HG02798 (cell line): ENCODE data around the gene HYAL2.
"Not testable (repeated sequence)": the region's sequence is repeated elsewhere in the genome, so short reads cannot be mapped to it uniquely, and the experiment has no call there.

Experiments
- ATAC-seq: cut with Tn5 transposase; IDR thresholded peaks from one replicate; pipeline ENCODE4 v1.9.1; 2021; ENCODE audit warnings: mild to moderate bottlenecking; ENCODE audit not compliant: unreplicated experiment, poor library complexity

HYAL2 gene

GRCh38 chr3:50317300-50317699, 5.2 kb downstream of the HYAL2 start:
- no peak for ATAC-seq

DNA sequence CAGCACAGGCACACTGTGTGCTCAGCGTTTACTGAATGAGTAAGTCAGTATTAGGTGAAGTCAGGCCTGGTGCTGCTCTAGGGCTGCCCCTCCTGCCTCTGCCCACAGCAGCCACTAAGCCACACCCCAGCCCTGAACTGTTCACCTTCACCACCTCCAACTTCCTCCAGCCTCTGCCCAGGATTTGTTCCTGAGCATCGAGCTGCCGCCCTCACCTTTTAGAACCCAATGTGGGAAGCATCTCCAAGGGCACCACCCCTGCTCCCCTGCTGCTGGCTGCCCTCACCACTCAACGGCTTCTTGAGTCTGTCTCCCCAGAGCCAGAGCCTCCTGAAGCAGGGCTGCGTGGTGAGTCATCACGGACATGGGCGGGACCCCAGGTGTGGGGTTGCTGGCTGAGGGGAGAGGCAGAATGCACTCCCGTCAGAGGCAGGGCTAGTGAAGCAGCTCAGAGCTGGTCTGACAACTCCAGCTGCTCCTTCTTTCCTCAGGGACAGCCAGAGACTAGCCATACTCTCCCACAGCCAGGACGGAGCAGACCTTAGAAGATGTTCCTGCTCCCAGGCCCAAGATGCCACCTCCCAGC, 5.8 kb downstream of the HYAL2 start:
- no peak for ATAC-seq

- ATAC-seq, result no peak
Measured at GRCh38 chr3:50314816-50315215, 7.7 kb downstream of the HYAL2 start.

DNA sequence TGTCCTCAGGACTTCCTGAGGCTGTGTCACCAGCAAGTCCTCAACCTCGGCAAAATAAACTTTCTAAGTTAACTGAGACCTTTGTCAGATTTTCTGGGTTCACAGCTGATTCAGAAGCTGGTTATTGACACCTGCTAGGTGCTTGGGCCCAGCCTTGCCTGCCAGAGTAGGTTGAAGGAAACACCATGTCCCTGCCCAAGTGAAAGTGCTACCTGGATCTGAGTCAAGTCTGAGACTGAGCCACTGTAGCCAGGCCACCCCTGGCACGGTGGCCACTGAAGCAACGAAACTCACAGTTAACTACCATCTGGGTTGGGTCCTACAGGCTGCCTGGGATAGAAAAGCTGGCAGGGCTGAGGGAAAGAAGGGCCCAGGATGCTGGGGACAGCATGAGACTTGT, 8.2 kb downstream of the HYAL2 start:
- ATAC-seq, result no peak

GRCh38 chr3:50312041-50312440, 10.5 kb downstream of the HYAL2 start:
- ATAC-seq, result not testable (repeated sequence)

DNA sequence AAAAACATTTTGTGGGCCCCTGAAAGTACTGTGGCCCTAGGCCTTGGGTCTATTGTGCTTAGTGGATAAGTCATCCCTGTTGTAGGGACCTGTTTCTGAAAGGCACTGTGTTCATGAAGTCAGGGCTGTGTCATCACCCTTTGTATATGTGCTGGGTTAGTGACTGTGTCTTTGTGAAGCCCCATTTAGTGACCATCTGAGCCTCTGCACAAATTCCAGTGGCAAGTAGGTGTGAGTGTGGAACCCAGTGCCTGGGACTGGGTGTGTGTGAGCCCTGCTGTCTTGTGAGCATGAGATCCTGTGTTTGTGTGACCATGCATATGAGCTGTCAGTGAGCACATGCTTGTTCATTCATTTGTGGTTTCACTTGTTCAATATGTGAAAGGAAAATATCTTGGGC, 17.9 kb downstream of the HYAL2 start:
- no peak for ATAC-seq

DNA sequence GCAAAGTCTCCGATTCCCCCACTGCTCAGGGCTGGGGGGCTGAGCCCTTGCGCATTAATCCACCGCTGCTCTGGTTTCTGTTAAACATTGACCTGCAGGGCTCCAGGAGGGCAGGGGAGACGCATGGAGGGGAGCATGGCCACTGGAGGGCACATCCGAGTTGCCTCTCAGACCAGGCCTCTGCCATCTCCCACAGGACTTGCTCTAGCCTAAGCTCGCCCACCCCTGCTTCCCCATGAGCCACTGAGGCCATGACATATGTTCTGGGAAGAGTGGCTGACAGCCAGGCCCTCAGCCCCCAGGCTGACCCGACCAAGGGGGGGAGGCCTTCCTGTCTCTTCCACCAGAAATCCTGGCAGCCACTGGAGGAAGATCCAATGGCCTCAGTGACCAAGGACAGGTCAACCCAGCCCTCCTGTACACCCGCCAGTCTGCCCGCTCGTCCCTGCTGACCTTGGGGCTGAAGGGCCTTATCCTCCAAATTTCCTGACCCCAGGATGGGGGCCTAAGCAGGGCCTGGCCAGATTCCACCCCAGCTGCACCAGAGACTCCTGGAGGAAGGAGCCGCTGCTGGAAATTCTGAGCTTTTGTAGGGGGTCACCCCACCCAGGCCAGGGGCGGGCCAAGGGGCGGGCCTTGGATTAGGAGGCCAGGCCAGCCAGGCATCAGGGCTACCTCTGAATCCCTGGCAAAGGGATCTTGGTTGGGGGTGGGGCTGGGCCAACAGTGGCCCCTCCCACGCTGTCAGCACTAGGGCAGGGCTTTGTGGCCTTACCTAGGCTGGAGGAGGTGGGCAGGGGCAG, 19.3 kb downstream of the HYAL2 start, which contains the start of gene HYAL1:
TSS of gene HYAL1 (minus strand) at position 562 of the 803 bp plus-strand sequence. CDS start 618 bp downstream, outside the sequence.
- no peak for ATAC-seq

- ATAC-seq, result no peak
Measured at GRCh38 chr3:50302095-50303012, 20.2 kb downstream of the HYAL2 start.

DNA sequence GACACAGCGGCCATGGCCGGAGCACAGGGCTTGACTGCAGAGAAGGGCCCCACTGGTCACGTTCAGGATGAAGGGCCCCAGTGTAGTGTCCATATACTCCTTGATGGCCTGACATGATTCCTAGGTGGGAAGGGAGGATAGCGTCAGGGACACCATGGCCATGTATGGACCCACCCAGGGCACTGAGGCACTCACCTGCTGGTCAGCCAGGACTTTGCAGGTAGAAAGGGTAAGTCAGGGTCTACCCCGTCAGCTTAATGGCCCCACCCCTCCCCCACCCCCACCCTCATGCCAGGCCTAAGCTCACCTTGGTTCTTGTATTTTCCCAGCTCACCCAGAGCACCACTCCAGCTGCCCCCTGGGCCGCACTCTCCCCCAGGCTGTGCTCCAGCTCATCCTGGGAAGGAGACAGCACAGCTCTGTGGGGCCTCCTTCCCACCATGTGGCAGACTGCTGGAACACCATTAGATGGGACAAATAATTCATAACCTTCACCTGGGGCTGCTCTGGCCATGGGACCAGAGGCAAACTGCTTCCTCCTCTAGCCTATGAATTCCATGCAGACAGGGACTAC, 21.8 kb downstream of the HYAL2 start:
- ATAC-seq, result no peak

DNA sequence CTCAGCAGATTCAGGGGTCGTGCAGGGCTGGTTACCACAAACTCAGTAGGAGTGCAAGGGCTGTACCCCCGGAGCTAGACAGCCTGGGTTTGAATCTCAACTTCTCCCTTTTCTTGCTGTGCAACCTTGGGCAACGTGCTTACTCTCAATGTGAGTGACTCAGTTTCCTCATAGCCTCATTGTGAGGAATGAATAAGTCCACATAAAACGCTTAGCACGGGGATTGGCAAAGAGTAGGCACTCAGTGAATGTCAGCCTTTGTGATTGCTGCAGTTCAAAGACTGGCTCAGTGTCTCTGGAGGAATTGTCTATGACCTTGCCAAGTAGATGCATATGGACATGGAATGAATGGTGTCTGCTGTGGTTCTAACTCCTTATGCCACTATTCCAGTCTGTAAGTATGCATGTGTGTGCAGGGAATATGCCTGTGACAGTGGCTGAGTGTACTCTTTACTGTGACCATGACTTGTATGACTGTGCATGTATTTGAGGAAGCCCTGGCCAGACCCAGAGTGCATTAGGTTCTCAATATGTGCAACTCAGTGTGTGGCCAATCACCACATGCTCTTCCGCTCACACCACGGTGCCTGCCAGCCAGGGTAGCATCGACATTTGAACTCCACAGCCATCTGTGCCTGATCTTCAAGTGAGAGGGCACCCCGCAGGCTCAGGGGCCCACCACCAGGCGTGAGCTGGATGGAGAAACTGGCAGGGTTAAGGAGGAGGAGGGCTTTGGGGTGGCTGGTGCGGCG, 22.4 kb downstream of the HYAL2 start:
- ATAC-seq, result no peak

GRCh38 chr3:50299638-50299928, 23.0 kb downstream of the HYAL2 start:
- ATAC-seq, result no peak

DNA sequence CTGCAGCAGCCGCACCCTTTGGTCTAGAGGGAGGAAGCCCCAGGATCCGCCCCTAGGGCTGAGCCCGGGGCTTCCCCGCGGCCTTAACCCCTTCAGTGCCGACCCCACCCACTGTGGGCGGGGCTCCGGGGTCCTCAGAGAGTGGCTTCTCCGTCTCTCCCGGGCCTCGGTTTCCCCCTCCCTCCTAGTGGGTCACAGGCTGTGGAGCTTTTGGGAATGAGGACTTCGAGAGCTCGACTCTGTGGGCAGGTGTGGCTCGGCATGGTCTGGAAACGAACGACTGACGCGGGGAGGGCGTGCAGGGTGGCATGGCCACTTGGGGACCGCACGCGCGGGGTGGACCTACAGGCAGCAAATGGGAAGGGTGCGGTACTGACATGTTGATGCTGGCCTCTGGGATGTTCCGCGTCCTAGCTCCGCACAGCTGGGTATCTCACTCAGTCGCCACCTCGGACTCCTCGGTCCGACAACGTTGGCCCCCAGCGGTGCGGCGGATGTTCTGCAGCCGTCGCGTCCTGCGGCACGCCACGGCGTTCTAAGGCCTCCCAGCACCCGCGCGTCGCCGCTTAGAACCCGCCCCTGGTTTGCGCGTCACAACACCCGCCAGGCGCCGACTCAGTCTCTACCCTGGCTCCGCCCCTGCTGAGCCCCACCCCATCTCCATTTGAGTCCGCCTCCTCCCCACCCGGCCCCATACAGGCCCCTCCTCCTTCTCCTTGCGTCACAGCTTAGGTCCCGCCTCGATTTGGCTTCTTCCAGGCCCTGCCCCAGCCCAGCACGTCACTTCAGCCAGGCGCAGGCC, 23.5 kb downstream of the HYAL2 start, which contains the start of the genes HYAL3 and NAA80:
TSS of gene HYAL3 (minus strand) at position 570 of the 802 bp plus-strand sequence. CDS start 3,803 bp downstream, outside the sequence.
TSS of gene NAA80 (minus strand) at position 570 of the 802 bp plus-strand sequence. CDS start 1,942 bp downstream, outside the sequence.
- ATAC-seq, result peak; percentile 91

- ATAC-seq, result no peak
Measured at GRCh38 chr3:50297896-50298725, 24.4 kb downstream of the HYAL2 start.

GRCh38 chr3:50297384-50297775, 25.2 kb downstream of the HYAL2 start:
- no peak for ATAC-seq

GRCh38 chr3:50296721-50297383, 25.7 kb downstream of the HYAL2 start:
- no peak for ATAC-seq

GRCh38 chr3:50295553-50296431, 26.8 kb downstream of the HYAL2 start:
- ATAC-seq, result no peak
